Activated T-cell treated with anti-CD3 and anti-CD28 coated beads for 48 hours (primary cell): ENCODE data around the gene CAPN14.

Experiments
- DNase-seq: peaks from one replicate; pipeline ENCODE4 v3.0.0-alpha.2; 2020; ENCODE audit warnings: low read depth

Gene CAPN14

GRCh38 chr2:31227110-31227509 is 9.8 kb upstream of the CAPN14 start:
- DNase-seq = no peak

GRCh38 chr2:31226266-31226665 is 9.0 kb upstream of the CAPN14 start:
- no peak for DNase-seq

GRCh38 chr2:31223749-31224148 is 6.4 kb upstream of the CAPN14 start:
- DNase-seq = no peak

- no peak for DNase-seq
These were observed 5.7 kb upstream of the CAPN14 start for GRCh38 chr2:31223026-31223425.

- no peak for DNase-seq
These were observed 4.8 kb upstream of the CAPN14 start for GRCh38 chr2:31222071-31222470.

GRCh38 chr2:31221544-31221943 is 4.2 kb upstream of the CAPN14 start:
- DNase-seq = no peak

- no peak for DNase-seq
These were observed 2.0 kb upstream of the CAPN14 start for GRCh38 chr2:31219131-31219969.

GRCh38 chr2:31216734-31217133 is 581 bp downstream of the CAPN14 start:
- DNase-seq = no peak

- no peak for DNase-seq
These were observed 2.8 kb downstream of the CAPN14 start for GRCh38 chr2:31214444-31214915.

- no peak for DNase-seq
These were observed 3.5 kb downstream of the CAPN14 start for GRCh38 chr2:31213601-31214443.

GRCh38 chr2:31212659-31213600 is 4.4 kb downstream of the CAPN14 start:
- no peak for DNase-seq

- DNase-seq = no peak
These were observed 9.1 kb downstream of the CAPN14 start for GRCh38 chr2:31208240-31208639.

GRCh38 chr2:31207790-31208189 is 9.5 kb downstream of the CAPN14 start:
- DNase-seq = no peak

- no peak for DNase-seq
These were observed 11.7 kb downstream of the CAPN14 start for GRCh38 chr2:31205613-31206012.

- DNase-seq = no peak
These were observed 12.1 kb downstream of the CAPN14 start for GRCh38 chr2:31205186-31205585.

GRCh38 chr2:31204783-31205182 is 12.5 kb downstream of the CAPN14 start:
- DNase-seq = no peak

- no peak for DNase-seq
These were observed 13.4 kb downstream of the CAPN14 start for GRCh38 chr2:31203916-31204315.

GRCh38 chr2:31202833-31203232 is 14.5 kb downstream of the CAPN14 start:
- no peak for DNase-seq

- no peak for DNase-seq
These were observed 15.3 kb downstream of the CAPN14 start for GRCh38 chr2:31202041-31202440.

GRCh38 chr2:31200972-31201371 is 16.3 kb downstream of the CAPN14 start:
- DNase-seq = no peak

- DNase-seq = no peak
These were observed 18.1 kb downstream of the CAPN14 start for GRCh38 chr2:31199206-31199605.

GRCh38 chr2:31197669-31198068 is 19.6 kb downstream of the CAPN14 start:
- DNase-seq = no peak
